Ammon's horn (tissue), 1 donor: ENCODE results near the gene OSCAR.
"Not testable (repeated sequence)": the region's sequence is repeated elsewhere in the genome, so short reads cannot be mapped to it uniquely, and the experiment has no call there.

Experiments
- DNase-seq: peaks from one replicate; pipeline ENCODE4 v3.0.0-alpha.2; 2016; ENCODE audit warnings: low spot score

The OSCAR gene

GRCh38 chr19:54125713-54126112 is 25.1 kb upstream of the OSCAR start:
- no peak for DNase-seq

- DNase-seq = no peak
These were observed 23.8 kb upstream of the OSCAR start for GRCh38 chr19:54124393-54124792.

- DNase-seq = no peak
These were observed 23.1 kb upstream of the OSCAR start for GRCh38 chr19:54123682-54124081.

GRCh38 chr19:54121259-54121658 is 20.7 kb upstream of the OSCAR start:
- DNase-seq = no peak

- peak; percentile 98 for DNase-seq
These were observed 14.8 kb upstream of the OSCAR start, which contains the start of the genes PRPF31 and TFPT for GRCh38 chr19:54115109-54116063. Gene PRPF31 (plus strand): TSS chr19:54115754. CDS start chr19:54118279, 2,525 bp downstream. Gene TFPT (minus strand): TSS chr19:54115657. CDS start chr19:54115269, 388 bp downstream.

GRCh38 chr19:54114340-54115108 is 13.9 kb upstream of the OSCAR start:
- DNase-seq = peak; percentile 75

GRCh38 chr19:54109651-54110050 is 9.0 kb upstream of the OSCAR start:
- DNase-seq = no peak

- DNase-seq = no peak
These were observed 7.9 kb upstream of the OSCAR start for GRCh38 chr19:54108496-54108895.

- no peak for DNase-seq
These were observed 7.4 kb upstream of the OSCAR start for GRCh38 chr19:54107876-54108490.

GRCh38 chr19:54106716-54107115 is 6.1 kb upstream of the OSCAR start:
- no peak for DNase-seq

GRCh38 chr19:54105796-54106195 is 5.2 kb upstream of the OSCAR start:
- DNase-seq = no peak

GRCh38 chr19:54104998-54105715 is 4.6 kb upstream of the OSCAR start:
- DNase-seq = no peak

GRCh38 chr19:54102421-54103169 is 2.0 kb upstream of the OSCAR start, which contains the start of gene NDUFA3:
Gene NDUFA3 (plus strand): TSS chr19:54102855. CDS start chr19:54102879, 24 bp downstream.
- DNase-seq = peak; percentile 98

- DNase-seq = not testable (repeated sequence)
These were observed 724 bp downstream of the OSCAR start for GRCh38 chr19:54099903-54100255.

GRCh38 chr19:54099190-54099902 is 1.3 kb downstream of the OSCAR start:
- DNase-seq = no peak

GRCh38 chr19:54096617-54097106 is 3.9 kb downstream of the OSCAR start:
- no peak for DNase-seq

- not testable (repeated sequence) for DNase-seq
These were observed 4.6 kb downstream of the OSCAR start for GRCh38 chr19:54095859-54096616.

GRCh38 chr19:54095136-54095858 is 5.3 kb downstream of the OSCAR start:
- no peak for DNase-seq
